SH-SY5Y (cell line): ENCODE measurements around the gene TNKS2.

Experiments used
- GATA2 ChIP-seq: IDR thresholded peaks from 2 replicates; pipeline ENCODE4 v1.6.1; 2011; ENCODE audit warnings: mild to moderate bottlenecking, low read depth, low read length
- GATA3 ChIP-seq: IDR thresholded peaks from 2 replicates; pipeline ENCODE4 v1.6.1; 2011; ENCODE audit warnings: low read depth, mild to moderate bottlenecking, low read length, moderate library complexity

GRCh38 chr10:91775731-91776130 is 22.5 kb upstream of the TNKS2 start:
- no peak for TF ChIP-seq GATA2
- no peak for TF ChIP-seq GATA3
